Muscle layer of colon (tissue), 2 donors: ENCODE results near the gene TMEM69.
"Not testable (repeated sequence)": the region's sequence is repeated elsewhere in the genome, so short reads cannot be mapped to it uniquely, and the experiment has no call there.

Source experiments
- H3K27ac ChIP-seq: one replicate; pipeline ENCODE4 v1.7.0; 2013; ENCODE audit warnings: low read depth, mild to moderate bottlenecking, low read length, moderate library complexity
- H3K27me3 ChIP-seq, 2 donors: one replicate each; pipeline ENCODE4 v1.7.0; 2013; ENCODE audit warnings: low read length in 2 of 2, mild to moderate bottlenecking in 2 of 2; ENCODE audit not compliant: insufficient read depth in 2 of 2, control insufficient read depth in 1 of 2
- H3K36me3 ChIP-seq: one replicate; pipeline ENCODE4 v1.7.0; 2013; ENCODE audit warnings: mild to moderate bottlenecking, low read length; ENCODE audit not compliant: insufficient read depth
- H3K4me1 ChIP-seq: one replicate; pipeline ENCODE4 v1.7.0; 2013; ENCODE audit warnings: mild to moderate bottlenecking, low read length; ENCODE audit not compliant: insufficient read depth
- H3K4me3 ChIP-seq, 2 donors: one replicate each; pipeline ENCODE4 v1.7.0; 2013; ENCODE audit warnings: low read length in 2 of 2, low read depth in 1 of 2, mild to moderate bottlenecking in 1 of 2, moderate library complexity in 1 of 2
- H3K9ac ChIP-seq: one replicate; pipeline ENCODE4 v1.7.0; 2013; ENCODE audit warnings: low read length
- H3K9me3 ChIP-seq: one replicate; pipeline ENCODE4 v1.7.0; 2013; ENCODE audit warnings: mild to moderate bottlenecking, low read length
- donor health status: abdominal sarcoma.
- donor health status: Adenocarcinoma of cecum.

The TMEM69 gene

DNA sequence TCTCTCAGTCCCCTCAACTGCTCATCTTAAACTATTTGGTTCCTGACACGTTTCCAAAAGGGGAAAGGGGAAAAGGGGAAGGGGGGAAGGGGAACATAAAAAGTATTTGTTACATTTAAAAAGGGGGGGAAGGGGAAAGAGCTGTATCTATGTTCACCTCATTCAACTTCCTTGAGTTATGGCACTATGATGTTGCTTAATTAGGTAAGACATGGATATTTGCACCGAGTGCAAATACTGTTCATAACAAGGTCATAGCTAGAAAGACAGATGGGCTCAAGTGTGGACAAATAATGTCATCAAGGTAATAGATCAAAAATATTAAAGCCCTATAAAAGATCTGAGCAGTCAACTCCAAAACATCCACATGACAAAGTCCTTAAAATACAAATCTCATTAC, 27.6 kb upstream of the TMEM69 start:
- Histone ChIP-seq H3K9me3 (no peaks in the 10 kb centered on the region), H3K27me3 (no peaks in the 10 kb centered on the region), H3K27ac (no peak overlapping the region), H3K36me3 (peaks cover 48% of the 10 kb centered on the region), H3K4me3 (no peak overlapping the region), H3K4me1 (no peaks in the 10 kb centered on the region), H3K9ac (no peak overlapping the region)

GRCh38 chr1:45666836-45667235, 21.1 kb upstream of the TMEM69 start:
- no peak overlapping the region for H3K27ac ChIP-seq
- H3K4me1 ChIP-seq, result peaks cover 33% of the 10 kb centered on the region

GRCh38 chr1:45667321-45668111, 20.5 kb upstream of the TMEM69 start:
- H3K9me3 ChIP-seq, result no peaks in the 10 kb centered on the region
- H3K4me1 ChIP-seq, result peaks cover 33% of the 10 kb centered on the region
- H3K4me3 ChIP-seq, result no peak overlapping the region
- H3K36me3 ChIP-seq, result no peaks in the 10 kb centered on the region
- no peak overlapping the region for H3K9ac ChIP-seq
- no peak overlapping the region for H3K27ac ChIP-seq
- H3K27me3 ChIP-seq, result no peaks in the 10 kb centered on the region

More at GRCh38 chr1:45666836-45667235, 21.1 kb upstream of the TMEM69 start:
- no peak overlapping the region for H3K4me3 ChIP-seq
- H3K9ac ChIP-seq, result no peak overlapping the region
- H3K36me3 ChIP-seq, result no peaks in the 10 kb centered on the region
- H3K9me3 ChIP-seq, result no peaks in the 10 kb centered on the region
- H3K27me3 ChIP-seq, result no peaks in the 10 kb centered on the region

DNA sequence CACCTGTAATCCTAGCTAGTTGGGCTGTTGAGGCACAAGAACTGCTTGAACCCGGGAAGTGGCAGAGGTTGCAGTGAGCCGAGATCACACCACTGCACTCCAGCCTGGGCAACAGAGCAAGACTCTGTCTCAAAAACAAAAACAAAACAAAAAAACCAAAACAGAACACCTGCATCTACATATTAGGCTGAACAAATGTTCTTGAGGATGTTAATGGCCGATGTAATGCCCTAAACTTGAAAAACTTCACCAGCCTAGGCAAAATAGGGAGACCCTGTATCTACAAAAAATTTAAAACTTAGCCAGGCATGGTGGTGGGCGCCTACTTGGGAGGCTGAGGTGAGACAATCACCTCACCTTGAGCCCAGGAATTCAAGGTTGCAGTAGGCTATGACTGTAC, 19.5 kb upstream of the TMEM69 start:
- no peaks in the 10 kb centered on the region for H3K36me3 ChIP-seq
- no peaks in the 10 kb centered on the region for H3K27me3 ChIP-seq
- no peak overlapping the region for H3K27ac ChIP-seq
- H3K9ac ChIP-seq, result no peak overlapping the region
- H3K4me3 ChIP-seq, result no peak overlapping the region
- no peaks in the 10 kb centered on the region for H3K9me3 ChIP-seq
- H3K4me1 ChIP-seq, result peaks cover 38% of the 10 kb centered on the region

- no peaks in the 10 kb centered on the region for H3K9me3 ChIP-seq
- H3K4me1 ChIP-seq, result peaks cover 39% of the 10 kb centered on the region
- H3K4me3 ChIP-seq, result no peak overlapping the region
- H3K9ac ChIP-seq, result no peak overlapping the region
- H3K27me3 ChIP-seq, result no peaks in the 10 kb centered on the region
- H3K27ac ChIP-seq, result no peak overlapping the region
- no peaks in the 10 kb centered on the region for H3K36me3 ChIP-seq
These were observed 18.6 kb upstream of the TMEM69 start for GRCh38 chr1:45669379-45669778.

DNA sequence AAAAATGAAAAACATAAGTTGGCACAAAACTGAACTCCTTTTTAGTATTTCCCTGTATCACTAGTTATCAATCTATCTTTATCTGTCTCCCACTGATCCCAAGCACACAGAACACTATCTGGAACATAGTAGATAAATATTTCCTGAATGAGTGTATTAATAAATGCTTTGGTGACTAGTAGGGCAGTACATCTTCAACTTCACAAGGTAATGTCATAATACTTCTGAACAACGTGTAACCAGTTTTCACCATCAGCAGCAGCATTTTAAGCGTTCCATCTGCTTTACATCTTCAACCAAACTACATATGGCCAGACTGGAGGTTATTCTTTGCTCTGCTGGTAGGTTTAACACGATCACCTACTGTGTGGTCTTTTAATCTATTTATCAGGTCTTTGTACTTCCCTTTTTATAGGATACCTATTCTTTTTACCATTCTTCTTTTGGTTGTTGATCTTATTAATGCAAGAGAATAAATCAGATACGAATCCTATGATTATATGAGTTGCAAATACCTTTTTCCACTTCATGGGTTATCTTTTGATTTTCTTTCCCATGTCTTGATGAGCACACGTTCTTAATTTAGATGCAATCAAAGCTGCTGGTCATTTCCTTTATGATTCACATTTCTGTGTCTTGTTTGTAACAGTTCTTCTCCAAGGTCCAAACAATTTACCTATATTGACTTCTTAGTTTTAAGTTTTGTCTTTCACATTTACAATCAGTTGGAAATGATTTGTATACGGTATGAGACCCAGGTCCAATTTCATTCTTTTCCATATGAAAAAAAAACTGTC, 17.9 kb upstream of the TMEM69 start:
- Histone ChIP-seq H3K4me1 (peaks cover 44% of the 10 kb centered on the region), H3K36me3 (no peaks in the 10 kb centered on the region), H3K27me3 (no peaks in the 10 kb centered on the region), H3K9ac (no peak overlapping the region), H3K4me3 (no peak overlapping the region), H3K9me3 (no peaks in the 10 kb centered on the region), H3K27ac (no peak overlapping the region)

DNA sequence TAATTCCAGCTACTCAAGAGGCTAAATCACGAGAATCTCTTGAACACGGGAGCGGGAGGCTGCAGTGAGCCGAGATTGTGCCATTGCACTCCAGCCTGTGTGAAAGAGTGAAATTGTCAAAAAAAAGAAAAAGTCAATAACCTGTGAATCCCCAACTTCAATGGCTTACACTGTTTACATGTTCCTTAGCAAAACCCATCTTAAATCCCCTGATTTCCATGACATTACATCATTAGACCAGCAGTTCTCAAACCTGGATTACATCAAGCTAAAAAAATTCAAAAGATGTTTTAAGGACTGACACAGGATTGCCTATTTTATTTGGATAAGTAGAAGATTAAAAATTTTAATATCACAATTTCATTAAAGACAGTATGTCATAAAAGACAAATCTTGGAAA, 14.0 kb upstream of the TMEM69 start:
- Histone ChIP-seq H3K27me3 (no peaks in the 10 kb centered on the region), H3K9ac (no peak overlapping the region), H3K9me3 (no peaks in the 10 kb centered on the region), H3K4me3 (no peak overlapping the region), H3K36me3 (no peaks in the 10 kb centered on the region), H3K27ac (no peak overlapping the region), H3K4me1 (peaks cover 45% of the 10 kb centered on the region)

- Histone ChIP-seq H3K27me3 (no peaks in the 10 kb centered on the region), H3K9ac (no peak overlapping the region), H3K27ac (no peak overlapping the region), H3K4me3 (no peak overlapping the region), H3K9me3 (no peaks in the 10 kb centered on the region), H3K4me1 (peaks cover 45% of the 10 kb centered on the region), H3K36me3 (no peaks in the 10 kb centered on the region)
These were observed 13.5 kb upstream of the TMEM69 start for GRCh38 chr1:45674478-45674877.

DNA sequence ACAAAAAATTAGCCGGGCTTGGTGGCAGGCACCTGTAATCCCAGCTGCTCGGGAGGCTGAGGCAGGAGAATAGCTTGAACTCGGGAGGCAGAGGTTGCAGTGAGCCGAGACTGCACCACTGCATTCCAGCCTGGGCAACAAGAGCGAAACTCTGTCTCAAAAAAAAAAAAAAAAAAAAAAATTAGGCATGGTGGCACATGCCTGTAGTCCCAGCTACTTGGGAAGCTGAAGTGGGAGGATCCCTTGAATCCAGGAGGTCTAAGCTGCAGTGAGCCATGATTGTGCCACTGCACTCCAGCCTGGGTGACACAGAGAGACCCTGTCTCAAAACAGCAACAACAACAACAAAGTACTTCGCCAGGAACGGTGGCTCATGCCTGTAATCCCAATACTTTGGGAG, 11.4 kb upstream of the TMEM69 start:
- H3K4me1 ChIP-seq, result peaks cover 51% of the 10 kb centered on the region
- H3K9ac ChIP-seq, H3K27me3 ChIP-seq, H3K4me3 ChIP-seq, H3K9me3 ChIP-seq, H3K36me3 ChIP-seq, H3K27ac ChIP-seq: not testable (repeated sequence)

DNA sequence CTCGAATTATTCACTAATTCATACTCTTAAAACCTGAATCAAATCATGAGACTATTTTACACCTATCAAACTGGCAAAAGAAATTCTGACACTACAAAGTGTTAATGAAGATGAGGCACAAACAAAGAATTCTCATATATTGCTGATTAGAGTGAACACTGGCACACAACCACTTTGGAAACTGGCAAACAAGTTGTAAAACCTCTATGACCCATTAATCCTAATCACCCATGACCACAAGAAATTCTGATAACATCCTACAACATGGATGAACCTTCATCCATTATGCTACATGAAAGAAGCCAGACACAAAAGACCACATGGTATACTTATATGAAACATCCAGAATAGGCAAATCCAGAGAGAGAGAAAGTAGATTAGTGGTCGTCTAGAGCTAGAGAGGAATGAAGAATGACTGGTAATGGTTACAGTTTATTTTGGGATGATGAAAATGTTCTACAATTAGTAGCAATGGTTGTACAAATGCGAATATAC, 10.2 kb upstream of the TMEM69 start:
- peaks cover 63% of the 10 kb centered on the region for H3K4me1 ChIP-seq
- no peaks in the 10 kb centered on the region for H3K27me3 ChIP-seq
- no peak overlapping the region for H3K27ac ChIP-seq
- H3K4me3 ChIP-seq, result no peak overlapping the region
- no peaks in the 10 kb centered on the region for H3K36me3 ChIP-seq
- no peaks in the 10 kb centered on the region for H3K9me3 ChIP-seq
- no peak overlapping the region for H3K9ac ChIP-seq

DNA sequence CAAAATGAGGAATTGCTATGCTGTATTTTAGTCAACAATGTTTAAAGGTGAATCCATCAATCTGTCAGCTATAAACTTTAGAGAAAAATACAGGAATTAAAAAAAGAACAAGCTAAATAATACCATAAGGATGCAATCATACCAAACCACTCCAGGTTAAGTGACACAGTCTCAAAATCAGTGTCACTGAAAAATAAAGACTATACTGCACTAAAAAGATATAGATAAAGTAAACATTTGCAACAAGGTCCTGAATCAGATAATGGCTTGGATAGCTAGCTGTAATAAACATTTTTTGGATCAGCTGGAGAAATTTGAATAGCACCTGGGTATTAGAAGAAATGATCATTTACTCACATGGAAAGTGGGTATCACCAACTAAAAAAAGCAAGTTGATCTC, 9.5 kb upstream of the TMEM69 start:
- Histone ChIP-seq H3K27me3 (no peaks in the 10 kb centered on the region), H3K4me1 (peaks cover 59% of the 10 kb centered on the region), H3K9ac (no peak overlapping the region), H3K27ac (no peak overlapping the region), H3K4me3 (no peak overlapping the region), H3K36me3 (no peaks in the 10 kb centered on the region), H3K9me3 (no peaks in the 10 kb centered on the region)
